Measurements from ENCODE around the gene RUVBL2.

Gene RUVBL2

GRCh38 chr19:48993175-48994034 is at the start of gene RUVBL2, which contains the start of gene GYS1:
Gene RUVBL2 (plus strand): TSS chr19:48993887. CDS start chr19:48993912, 25 bp downstream.
Gene GYS1 (minus strand): TSS chr19:48993309. CDS start chr19:48993112, 197 bp downstream.
- DNase-seq = peak; percentile 97

- DNase-seq = no peak
Observed at GRCh38 chr19:48945415-48945814, 48.3 kb upstream of the RUVBL2 start.

- no peak for DNase-seq
Observed at GRCh38 chr19:48945817-48946216, 47.9 kb upstream of the RUVBL2 start.

GRCh38 chr19:48946463-48947257 is 47.0 kb upstream of the RUVBL2 start:
- DNase-seq = no peak

- DNase-seq = no peak
Observed at GRCh38 chr19:48947258-48947542, 46.5 kb upstream of the RUVBL2 start.

DNA sequence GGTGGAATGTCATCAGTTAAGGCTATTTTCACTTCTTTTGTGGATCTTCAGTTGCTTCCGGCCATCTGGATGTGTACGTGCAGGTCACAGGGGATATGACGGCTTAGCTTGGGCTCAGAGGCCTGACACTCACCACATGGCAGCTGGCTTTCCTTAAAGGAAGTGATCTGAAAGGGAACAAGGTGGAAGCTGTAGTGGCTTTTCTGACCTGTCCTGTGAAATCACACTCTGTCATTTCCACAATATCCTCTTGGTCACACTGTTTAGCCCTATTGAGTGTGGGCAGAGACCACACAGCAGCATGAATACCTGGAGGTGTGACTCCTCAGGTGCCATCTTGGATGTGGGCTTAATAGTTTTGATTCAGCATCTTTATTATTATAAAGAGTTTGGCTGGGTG is 43.5 kb upstream of the RUVBL2 start:
- no peak for DNase-seq

DNA sequence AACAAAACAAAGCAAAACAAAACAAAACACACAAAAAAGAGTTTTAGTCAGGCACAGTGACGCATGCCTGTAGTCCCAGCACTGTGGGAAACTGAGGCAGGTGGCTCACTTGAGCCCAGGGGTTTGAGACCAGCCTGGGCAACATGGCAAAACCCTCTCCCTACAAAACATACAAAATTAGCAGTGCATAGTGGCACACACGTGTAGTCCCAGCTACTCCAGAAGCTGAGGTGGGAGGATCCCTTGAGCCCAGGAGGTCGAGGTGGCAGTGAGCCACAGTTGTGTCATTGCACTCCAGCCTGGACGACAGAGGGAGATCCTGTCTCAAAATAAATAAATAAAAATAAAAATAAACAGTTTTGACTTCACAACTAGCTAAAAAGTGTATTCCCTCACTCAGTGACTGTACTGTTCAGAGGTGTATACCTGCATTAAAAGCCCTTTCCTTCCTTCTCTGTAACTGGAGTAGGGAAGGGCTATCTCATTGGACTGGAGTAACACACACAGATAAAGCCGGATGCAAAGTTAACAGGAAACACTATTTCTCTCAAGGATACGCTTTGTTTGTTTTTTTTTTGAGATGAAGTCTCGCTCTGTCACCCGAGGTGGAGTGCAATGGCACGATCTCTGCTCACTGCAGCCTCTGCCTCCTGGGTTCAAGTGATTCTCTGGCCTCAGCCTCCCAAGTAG is 42.7 kb upstream of the RUVBL2 start:
- DNase-seq = no peak

GRCh38 chr19:48953141-48953540 is 40.5 kb upstream of the RUVBL2 start:
- DNase-seq = no peak

- DNase-seq = no peak
Observed at GRCh38 chr19:48953990-48954594, 39.6 kb upstream of the RUVBL2 start.

DNA sequence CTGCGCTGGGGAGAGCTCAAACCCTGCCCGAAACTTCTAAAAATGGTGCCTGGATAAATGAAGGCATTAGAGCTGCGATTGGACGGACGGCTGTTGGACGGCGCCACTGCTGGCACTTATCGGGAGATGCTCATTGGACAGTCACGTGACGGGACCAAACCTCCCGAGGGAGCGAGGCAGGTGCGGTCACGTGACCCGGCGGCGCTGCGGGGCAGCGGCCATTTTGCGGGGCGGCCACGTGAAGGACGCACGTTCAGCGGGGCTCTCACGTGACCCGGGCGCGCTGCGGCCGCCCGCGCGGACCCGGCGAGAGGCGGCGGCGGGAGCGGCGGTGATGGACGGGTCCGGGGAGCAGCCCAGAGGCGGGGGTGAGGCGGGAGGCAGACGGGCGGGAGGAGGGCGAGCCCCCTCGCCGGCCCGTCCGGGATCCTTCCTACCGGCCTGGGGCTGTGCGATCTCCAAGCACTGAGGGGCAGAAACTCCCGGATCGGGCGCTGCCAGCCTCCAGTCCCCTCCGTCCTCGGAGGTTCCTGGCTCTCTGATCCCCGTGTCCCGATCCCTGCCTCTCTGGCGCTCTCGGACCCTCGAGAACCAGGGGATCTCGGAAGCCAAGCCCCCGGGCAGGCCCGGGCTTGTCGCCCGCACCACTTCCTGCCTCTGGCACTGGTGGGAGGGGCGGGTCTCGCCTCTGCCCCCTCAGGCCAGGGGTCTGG is 38.9 kb upstream of the RUVBL2 start, which contains the start of gene BAX:
BAX (plus strand) TSS at position 281 of the 713 bp plus-strand sequence; CDS start at position 335, 54 bp downstream.
- DNase-seq = peak; percentile 95

GRCh38 chr19:48955308-48955958 is 38.3 kb upstream of the RUVBL2 start:
- no peak for DNase-seq

GRCh38 chr19:48958006-48958405 is 35.7 kb upstream of the RUVBL2 start:
- DNase-seq = no peak

DNA sequence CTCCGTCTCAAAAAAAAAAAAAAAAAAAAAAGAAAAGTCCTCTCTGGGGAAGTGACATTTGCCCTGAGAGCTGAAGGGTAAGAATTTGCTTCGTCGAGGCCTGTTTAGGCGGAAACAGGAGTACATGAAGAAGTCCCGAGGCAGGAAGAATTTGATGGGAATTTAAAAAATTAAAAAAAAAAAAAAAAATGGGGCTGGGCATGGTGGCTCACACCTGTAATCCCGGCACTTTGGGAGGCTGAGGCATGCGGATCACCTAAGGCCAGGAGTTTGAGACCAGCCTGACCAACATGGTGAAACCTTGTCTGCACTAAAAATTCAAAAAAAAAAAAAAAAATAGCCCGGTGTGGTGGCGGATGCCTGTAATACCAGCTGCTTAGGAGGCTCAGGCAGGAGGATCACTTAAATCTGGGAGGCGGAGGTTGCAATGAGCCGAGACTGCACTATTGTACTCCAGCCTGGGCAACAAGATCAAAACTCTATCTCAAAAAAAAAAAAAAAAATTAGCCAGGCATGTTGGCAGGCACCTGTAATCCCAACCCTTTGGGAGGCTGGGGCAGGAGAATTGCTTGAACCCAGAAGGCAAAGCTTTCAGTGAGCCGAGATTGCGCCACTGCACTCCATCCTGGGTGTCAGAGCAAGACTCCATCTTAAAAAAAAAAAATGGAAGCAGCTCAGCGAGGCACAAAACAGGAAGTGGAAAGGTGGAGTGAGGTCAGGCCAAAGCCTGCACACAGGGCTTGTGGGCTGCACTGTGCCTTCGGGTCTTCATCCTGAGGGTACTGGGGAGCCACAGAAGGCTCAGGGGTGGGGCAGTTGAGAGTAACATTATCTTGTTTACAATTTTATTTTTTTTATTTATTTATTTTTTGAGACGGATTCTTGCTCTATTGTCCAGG is 34.1 kb upstream of the RUVBL2 start:
- no peak for DNase-seq

GRCh38 chr19:48961051-48961649 is 32.5 kb upstream of the RUVBL2 start:
- no peak for DNase-seq

- DNase-seq = no peak
Observed at GRCh38 chr19:48961673-48962028, 32.0 kb upstream of the RUVBL2 start.

- DNase-seq = no peak
Observed at GRCh38 chr19:48962029-48962848, 31.4 kb upstream of the RUVBL2 start.

DNA sequence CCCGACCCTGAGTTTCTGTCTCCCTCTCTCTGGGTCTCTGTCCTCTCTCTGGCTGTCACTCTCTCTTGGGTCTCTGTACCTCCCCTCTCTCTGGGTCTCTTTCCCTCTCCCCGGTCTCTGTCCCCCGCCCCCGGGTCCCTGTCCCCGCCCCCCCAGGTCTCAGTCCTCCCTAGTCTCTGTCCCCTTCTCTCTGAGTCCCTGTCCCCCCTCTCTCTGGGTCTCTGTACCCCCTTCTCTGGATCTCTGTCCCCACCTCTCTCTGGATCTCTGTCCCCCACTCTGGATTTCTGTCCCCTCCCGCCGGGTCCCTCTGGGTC is 30.9 kb upstream of the RUVBL2 start:
- no peak for DNase-seq

GRCh38 chr19:48963371-48964204 is 30.1 kb upstream of the RUVBL2 start:
- no peak for DNase-seq
